ENCODE data around the gene DUS3L. TPM values are rescaled to one million over a fixed set of nuclear protein-coding genes. Genes with fewer than 3 reads are reported as not detected.

Gene DUS3L
- polyA plus RNA-seq, 1 experiment, result 13.7 TPM

- ChIA-PET CTCF (no interaction called here), POLR2A (no interaction called here)
Measured at GRCh38 chr19:5798244-5798643, 7.3 kb upstream of the DUS3L start.

DNA sequence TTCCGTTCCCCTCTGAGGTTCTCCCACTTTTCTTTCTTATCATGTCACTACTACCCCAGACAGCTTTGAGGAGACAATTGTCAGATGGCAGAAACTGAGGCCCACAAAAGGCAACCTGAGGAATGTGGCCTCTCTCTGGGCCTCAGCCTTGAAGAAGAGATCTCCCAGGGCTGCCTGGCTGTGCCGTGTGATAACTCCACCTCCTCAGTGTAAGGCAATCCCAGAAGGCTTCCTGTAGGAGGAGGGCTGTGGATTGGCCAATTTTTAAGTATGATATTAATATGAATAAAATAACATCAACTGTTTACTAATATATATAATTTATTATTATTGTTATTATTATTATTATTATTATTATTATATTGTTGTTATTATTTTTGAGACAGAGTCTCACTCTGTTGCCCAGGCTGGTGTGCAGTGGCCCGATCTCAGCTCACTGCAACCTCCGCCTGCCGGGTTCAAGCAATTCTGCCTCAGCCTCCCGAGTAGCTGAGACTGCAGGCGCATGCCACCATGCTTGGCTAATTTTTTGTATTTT lies 4.5 kb upstream of the DUS3L start:
- no peaks in the 10 kb centered on the region for H3K27me3 ChIP-seq (ENCODE audit: control insufficient read depth, insufficient read depth, low read length)
- H3K4me3 ChIP-seq (ENCODE audit: low read depth, low read length), result no peak overlapping the region
- ChIA-PET CTCF (interaction anchor here (0.7 to 8.1 kb wide), 10 partner anchors 8 to 313 kb away, joined by 3 to 57 read pairs (median 4); partner anchors contain the start of gene NRTN), POLR2A (no interaction called here)
- DNase-seq (ENCODE audit: low read depth), result no peak
- TF ChIP-seq CTCF (IDR thresholded peaks at IDR 0.05; ENCODE audit: insufficient read depth, low read depth, low read length), result no peak
- no peaks in the 10 kb centered on the region for H3K36me3 ChIP-seq (ENCODE audit: control insufficient read depth, insufficient read depth, low read length)

More at GRCh38 chr19:5798244-5798643, 7.3 kb upstream of the DUS3L start:
- TF ChIP-seq CTCF (IDR thresholded peaks at IDR 0.05; ENCODE audit: insufficient read depth, low read depth, low read length), result no peak
- Histone ChIP-seq H3K27me3 (ENCODE audit: control insufficient read depth, insufficient read depth, low read length) (peaks cover 3% of the 10 kb centered on the region; the same call in 1 of the 2 replicates), H3K4me3 (ENCODE audit: low read depth, low read length) (no peak overlapping the region), H3K36me3 (ENCODE audit: control insufficient read depth, insufficient read depth, low read length) (no peaks in the 10 kb centered on the region)
- no peak for DNase-seq (ENCODE audit: low read depth)

- Histone ChIP-seq H3K36me3 (ENCODE audit: control insufficient read depth, insufficient read depth, low read length) (peaks cover 12% of the 10 kb centered on the region), H3K4me3 (ENCODE audit: low read depth, low read length) (no peak overlapping the region), H3K27me3 (ENCODE audit: control insufficient read depth, insufficient read depth, low read length) (no peaks in the 10 kb centered on the region)
- no peak for TF ChIP-seq CTCF (IDR thresholded peaks at IDR 0.05; ENCODE audit: insufficient read depth, low read depth, low read length)
- ChIA-PET CTCF (interaction anchor here (0.6 to 8.1 kb wide), 8 partner anchors 8 to 681 kb away, joined by 3 to 57 read pairs (median 4); partner anchors contain the start of genes NRTN and RPL36), POLR2A (no interaction called here)
- DNase-seq (ENCODE audit: low read depth), result no peak
Measured at GRCh38 chr19:5793188-5793587, 2.2 kb upstream of the DUS3L start.

DNA sequence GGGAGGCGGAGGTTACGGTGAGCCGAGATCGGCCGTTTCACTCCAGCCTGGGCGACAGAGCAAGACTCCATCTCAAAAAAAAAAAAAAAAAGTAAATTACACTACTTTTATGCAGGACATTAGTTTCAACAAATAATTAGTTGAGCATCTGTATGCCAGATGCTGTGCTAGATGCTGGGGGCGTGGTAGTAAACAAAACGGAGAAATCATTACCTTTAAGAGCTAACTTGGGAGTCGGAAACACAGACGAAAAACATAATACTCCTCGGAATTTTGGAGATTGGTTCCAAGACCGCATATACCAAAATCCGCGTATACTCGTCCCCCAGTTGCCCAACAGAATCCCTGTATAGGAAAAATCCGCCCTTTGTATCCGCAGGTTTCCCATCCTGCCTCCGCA lies 1.3 kb upstream of the DUS3L start:
- POLR2A ChIA-PET, result no interaction called here
- H3K27me3 ChIP-seq (ENCODE audit: control insufficient read depth, insufficient read depth, low read length), result no peaks in the 10 kb centered on the region
- no peak overlapping the region for H3K4me3 ChIP-seq (ENCODE audit: low read depth, low read length)
- no peak for TF ChIP-seq CTCF (IDR thresholded peaks at IDR 0.05; ENCODE audit: insufficient read depth, low read depth, low read length)
- peaks cover 18% of the 10 kb centered on the region for H3K36me3 ChIP-seq (ENCODE audit: control insufficient read depth, insufficient read depth, low read length)
- CTCF ChIA-PET, result interaction anchor here (0.9 to 8.1 kb wide), 5 partner anchors 11 to 105 kb away, joined by 3 to 57 read pairs (median 5); partner anchors contain the start of genes NRTN and RPL36
- DNase-seq (ENCODE audit: low read depth), result no peak

GRCh38 chr19:5789886-5790558 lies 941 bp downstream of the DUS3L start:
- DNase-seq (ENCODE audit: low read depth), result no peak
- CTCF ChIA-PET, result interaction anchor here (1.0 to 8.1 kb wide), 3 partner anchors 14 to 70 kb away, joined by 3 to 57 read pairs (median 3); partner anchors contain the start of genes LONP1 and NRTN
- no peak for TF ChIP-seq CTCF (IDR thresholded peaks at IDR 0.05; ENCODE audit: insufficient read depth, low read depth, low read length)
- Histone ChIP-seq H3K27me3 (ENCODE audit: control insufficient read depth, insufficient read depth, low read length) (no peaks in the 10 kb centered on the region), H3K4me3 (ENCODE audit: low read depth, low read length) (peak overlapping the region; percentile 71), H3K36me3 (ENCODE audit: control insufficient read depth, insufficient read depth, low read length) (peaks cover 32% of the 10 kb centered on the region)
- POLR2A ChIA-PET, result interaction anchor here (0.6 kb wide), 1 partner anchor 70 kb away, joined by 4 read pairs; the partner anchor contains the start of genes CATSPERD and LONP1

Measured in BJ (cell line).